Measurements from ENCODE around the gene NOS1. TPM values are rescaled to one million over a fixed set of nuclear protein-coding genes. Genes with fewer than 3 reads are reported as not detected.

NOS1 gene
- total RNA-seq, 1 donor from 2014 or later, result 0.05 TPM

DNA sequence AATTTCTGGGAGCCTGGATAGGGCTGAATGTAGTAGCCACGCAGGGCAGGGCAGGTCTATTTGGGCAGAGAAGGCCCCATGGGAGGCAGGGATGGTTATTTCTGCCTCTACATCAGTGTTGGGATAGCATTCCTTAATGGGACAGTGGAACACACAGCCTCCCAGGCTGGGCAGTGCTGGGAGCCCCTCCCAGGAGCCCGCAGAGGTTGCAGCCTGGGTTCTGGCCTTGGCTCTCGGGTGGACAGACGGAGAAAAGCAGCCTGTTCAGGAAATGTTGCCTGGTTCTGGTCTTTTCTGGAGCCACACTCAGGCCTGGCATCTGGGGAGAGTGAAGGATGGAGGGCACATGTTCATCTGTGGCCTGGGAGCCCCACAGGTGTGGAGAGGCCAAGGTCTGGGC, 479 bp upstream of the NOS1 start:
- DNase-seq (ENCODE audit: extremely low spot score, unreplicated experiment), result no peak
- H3K27me3 Mint-ChIP-seq (ENCODE audit: unreplicated experiment), result peaks cover 82% of the 10 kb centered on the region
- H3K9me3 Mint-ChIP-seq (ENCODE audit: unreplicated experiment), result no peaks in the 10 kb centered on the region
- H3K27ac Mint-ChIP-seq (ENCODE audit: unreplicated experiment), result no peak overlapping the region
- TF ChIP-seq CTCF (IDR thresholded peaks at IDR 0.05), result no peak
- H3K36me3 Mint-ChIP-seq (ENCODE audit: unreplicated experiment), result no peaks in the 10 kb centered on the region
- peaks cover 4% of the 10 kb centered on the region for H3K4me1 Mint-ChIP-seq (ENCODE audit: unreplicated experiment)
- H3K4me3 Mint-ChIP-seq (ENCODE audit: unreplicated experiment), result no peak overlapping the region

- H3K27ac Mint-ChIP-seq (ENCODE audit: unreplicated experiment), result no peak overlapping the region
- peaks cover 71% of the 10 kb centered on the region for H3K27me3 Mint-ChIP-seq (ENCODE audit: unreplicated experiment)
- no peaks in the 10 kb centered on the region for H3K9me3 Mint-ChIP-seq (ENCODE audit: unreplicated experiment)
- TF ChIP-seq CTCF (IDR thresholded peaks at IDR 0.05), result no peak
- H3K4me1 Mint-ChIP-seq (ENCODE audit: unreplicated experiment), result peaks cover 4% of the 10 kb centered on the region
- DNase-seq (ENCODE audit: extremely low spot score, unreplicated experiment), result no peak
- H3K36me3 Mint-ChIP-seq (ENCODE audit: unreplicated experiment), result no peaks in the 10 kb centered on the region
- peak overlapping the region; percentile 32 for H3K4me3 Mint-ChIP-seq (ENCODE audit: unreplicated experiment)
Measured at GRCh38 chr12:117360551-117361346, 677 bp downstream of the NOS1 start.

DNA sequence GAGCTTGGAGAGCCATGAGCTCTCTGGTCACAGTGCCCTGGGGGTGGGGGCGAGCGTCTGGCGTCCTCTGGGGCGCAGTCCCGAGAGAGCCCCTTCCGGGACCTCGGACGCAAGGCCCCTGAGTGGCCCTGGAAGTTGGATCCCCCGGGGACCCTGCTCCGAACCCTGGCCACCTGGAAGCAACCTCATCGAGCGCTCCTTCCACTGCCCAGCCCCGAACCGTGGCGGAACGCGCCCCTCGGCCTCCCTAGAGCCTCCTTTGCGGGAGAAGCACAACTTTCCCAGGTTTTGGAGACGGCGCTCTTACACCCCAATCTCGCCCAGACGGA, 1.2 kb downstream of the NOS1 start:
- no peaks in the 10 kb centered on the region for H3K36me3 Mint-ChIP-seq (ENCODE audit: unreplicated experiment)
- no peak overlapping the region for H3K27ac Mint-ChIP-seq (ENCODE audit: unreplicated experiment)
- DNase-seq (ENCODE audit: extremely low spot score, unreplicated experiment), result no peak
- H3K9me3 Mint-ChIP-seq (ENCODE audit: unreplicated experiment), result no peaks in the 10 kb centered on the region
- no peak overlapping the region for H3K4me3 Mint-ChIP-seq (ENCODE audit: unreplicated experiment)
- H3K27me3 Mint-ChIP-seq (ENCODE audit: unreplicated experiment), result peaks cover 66% of the 10 kb centered on the region
- peaks cover 4% of the 10 kb centered on the region for H3K4me1 Mint-ChIP-seq (ENCODE audit: unreplicated experiment)
- no peak for TF ChIP-seq CTCF (IDR thresholded peaks at IDR 0.05)

DNA sequence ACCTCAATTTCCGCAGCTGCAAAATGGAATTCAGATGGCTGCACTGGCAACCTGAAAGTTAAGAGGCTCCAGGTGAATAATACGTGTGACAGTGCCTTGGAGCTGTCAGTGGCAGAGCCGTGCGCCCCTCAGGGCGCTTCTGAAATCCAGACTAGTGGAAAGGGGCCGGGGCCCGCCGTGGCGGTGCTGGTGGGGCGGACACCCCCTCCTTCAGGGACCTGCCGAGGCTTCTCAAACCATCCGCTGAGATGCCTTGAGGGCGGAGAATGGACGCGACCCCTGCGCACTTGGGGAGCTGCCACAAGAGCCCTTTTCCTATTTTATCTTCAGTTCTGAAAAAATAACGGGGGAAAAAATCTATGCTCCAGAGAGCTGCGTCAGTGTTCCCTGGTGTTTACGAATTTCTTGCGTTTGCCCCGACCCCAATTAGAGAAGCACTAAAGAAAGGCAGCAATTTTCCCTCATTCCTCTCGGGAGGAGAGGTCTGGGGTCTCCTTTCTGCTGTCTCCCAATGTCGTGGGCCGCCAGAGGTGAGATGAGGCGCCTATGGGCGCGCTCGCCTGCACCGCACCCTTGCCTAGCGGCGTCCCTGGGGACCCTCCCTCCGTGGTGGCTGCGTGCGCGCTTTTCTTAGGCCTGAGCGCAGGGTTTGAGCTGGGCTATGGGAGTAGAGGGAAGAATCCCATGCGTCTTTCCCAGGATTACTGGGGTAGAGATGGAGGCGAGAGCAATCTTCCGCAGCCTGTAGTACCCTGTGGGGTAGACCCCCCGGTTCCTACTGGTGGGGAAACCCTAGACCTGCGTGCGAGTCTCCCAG, 2.2 kb downstream of the NOS1 start:
- Mint-ChIP-seq H3K4me1 (ENCODE audit: unreplicated experiment) (peaks cover 4% of the 10 kb centered on the region), H3K27ac (ENCODE audit: unreplicated experiment) (no peak overlapping the region), H3K27me3 (ENCODE audit: unreplicated experiment) (peaks cover 64% of the 10 kb centered on the region), H3K4me3 (ENCODE audit: unreplicated experiment) (no peak overlapping the region), H3K36me3 (ENCODE audit: unreplicated experiment) (no peaks in the 10 kb centered on the region), H3K9me3 (ENCODE audit: unreplicated experiment) (no peaks in the 10 kb centered on the region)
- DNase-seq (ENCODE audit: extremely low spot score, unreplicated experiment), result no peak
- no peak for TF ChIP-seq CTCF (IDR thresholded peaks at IDR 0.05)

DNA sequence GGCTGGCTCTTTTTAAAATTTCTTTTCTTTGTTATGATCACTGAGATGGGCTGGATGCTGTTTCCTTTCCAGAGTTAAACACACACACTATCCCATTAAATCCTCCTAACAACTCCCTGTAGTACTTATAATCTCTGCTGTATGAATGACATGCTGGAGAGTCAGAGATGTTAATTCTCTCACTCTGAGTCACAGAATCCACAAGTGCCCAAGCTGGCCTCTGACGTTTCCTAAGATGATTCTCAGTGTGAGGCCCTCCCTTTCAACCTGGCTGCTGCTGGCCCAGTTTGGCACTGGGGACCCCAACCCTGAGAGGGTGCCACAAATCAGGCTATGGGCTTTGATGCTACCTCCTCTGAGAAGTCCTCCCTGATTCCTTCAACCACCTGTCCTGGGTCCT, 5.4 kb downstream of the NOS1 start:
- TF ChIP-seq CTCF (IDR thresholded peaks at IDR 0.05), result no peak
- Mint-ChIP-seq H3K4me1 (ENCODE audit: unreplicated experiment) (peaks cover 4% of the 10 kb centered on the region), H3K27me3 (ENCODE audit: unreplicated experiment) (peaks cover 38% of the 10 kb centered on the region), H3K4me3 (ENCODE audit: unreplicated experiment) (no peak overlapping the region), H3K27ac (ENCODE audit: unreplicated experiment) (no peak overlapping the region), H3K9me3 (ENCODE audit: unreplicated experiment) (no peaks in the 10 kb centered on the region), H3K36me3 (ENCODE audit: unreplicated experiment) (no peaks in the 10 kb centered on the region)
- DNase-seq (ENCODE audit: extremely low spot score, unreplicated experiment), result no peak

All from osteocyte (in vitro differentiated cells).